ENCODE results near the gene MYPOP.
"Not testable (repeated sequence)": the region's sequence is repeated elsewhere in the genome, so short reads cannot be mapped to it uniquely, and the experiment has no call there.

MYPOP gene

DNA sequence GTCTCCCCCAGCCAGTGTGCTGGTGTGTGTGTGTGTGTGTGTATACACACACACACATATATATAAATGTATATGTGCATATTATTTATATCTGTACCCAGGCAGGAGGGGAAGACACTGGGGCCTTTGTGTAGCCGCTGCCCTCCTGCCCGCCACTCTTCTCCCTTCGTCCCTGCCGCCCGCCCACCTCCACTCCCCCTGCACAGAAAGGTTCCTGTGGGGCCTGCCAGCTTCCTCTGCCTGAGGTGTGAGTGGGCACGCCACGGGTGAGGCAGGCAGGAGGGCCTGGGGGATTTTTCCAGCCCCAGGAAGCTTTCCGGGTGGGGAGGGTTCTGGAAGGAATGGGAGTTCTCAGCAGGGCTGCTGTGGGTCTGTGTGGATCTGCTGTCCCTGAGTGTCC lies 23.4 kb downstream of the MYPOP start:
- Histone ChIP-seq H3K36me3 (ENCODE audit: control insufficient read depth, insufficient read depth, low read length) (peaks cover under 1% of the 10 kb centered on the region), H3K9me3 (ENCODE audit: control insufficient read depth, low read length) (no peaks in the 10 kb centered on the region), H3K4me3 (ENCODE audit: low read length) (no peak overlapping the region), H3K27me3 (ENCODE audit: control insufficient read depth, insufficient read depth, low read length) (no peaks in the 10 kb centered on the region), H3K9ac (ENCODE audit: low read length) (peak overlapping the region; percentile 74), H3K4me1 (ENCODE audit: control insufficient read depth, insufficient read depth, low read length) (peaks cover 87% of the 10 kb centered on the region)

DNA sequence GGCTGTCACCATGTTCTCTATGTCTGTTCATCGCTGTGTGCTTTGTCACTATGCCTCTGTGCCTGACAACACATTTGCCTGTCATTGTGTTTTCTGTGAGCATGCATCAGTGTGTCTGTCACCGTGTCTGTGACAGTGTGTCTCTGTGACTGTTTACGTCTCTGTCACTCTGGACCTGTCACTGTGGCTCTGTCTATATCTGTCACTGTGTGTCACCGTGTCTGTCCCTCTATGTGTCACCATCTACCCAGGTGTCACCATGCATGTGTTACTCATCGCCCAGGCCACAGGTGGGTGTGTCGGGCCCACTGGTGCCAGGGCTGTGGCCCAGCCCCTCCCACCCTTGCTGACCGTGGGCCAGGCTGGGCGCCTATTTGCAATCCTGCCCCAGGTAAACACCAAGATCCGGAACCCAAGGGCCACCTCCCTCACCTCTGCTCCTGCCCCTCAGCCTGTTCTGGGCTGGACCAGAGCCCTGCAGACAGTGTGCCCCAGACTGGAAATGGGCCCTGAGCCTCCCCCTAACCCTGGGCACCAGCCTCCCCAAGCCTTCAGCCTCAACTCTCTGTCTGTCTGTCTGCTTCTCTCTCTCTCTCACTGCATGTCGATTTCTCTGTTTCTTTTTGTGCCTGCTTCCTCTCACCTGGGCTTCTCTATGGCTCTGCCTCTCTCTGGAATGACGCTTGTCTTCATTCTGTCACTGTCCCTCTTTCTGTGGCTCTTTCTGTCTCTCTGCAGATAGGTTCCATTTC lies 24.2 kb downstream of the MYPOP start:
- peaks cover 90% of the 10 kb centered on the region for H3K4me1 ChIP-seq (ENCODE audit: control insufficient read depth, insufficient read depth, low read length)
- H3K27me3 ChIP-seq (ENCODE audit: control insufficient read depth, insufficient read depth, low read length) = no peaks in the 10 kb centered on the region
- H3K9me3 ChIP-seq (ENCODE audit: control insufficient read depth, low read length) = no peaks in the 10 kb centered on the region
- peak overlapping the region; percentile 74 for H3K9ac ChIP-seq (ENCODE audit: low read length)
- H3K4me3 ChIP-seq (ENCODE audit: low read length) = peak overlapping the region; percentile 22
- peaks cover 9% of the 10 kb centered on the region for H3K36me3 ChIP-seq (ENCODE audit: control insufficient read depth, insufficient read depth, low read length)

DNA sequence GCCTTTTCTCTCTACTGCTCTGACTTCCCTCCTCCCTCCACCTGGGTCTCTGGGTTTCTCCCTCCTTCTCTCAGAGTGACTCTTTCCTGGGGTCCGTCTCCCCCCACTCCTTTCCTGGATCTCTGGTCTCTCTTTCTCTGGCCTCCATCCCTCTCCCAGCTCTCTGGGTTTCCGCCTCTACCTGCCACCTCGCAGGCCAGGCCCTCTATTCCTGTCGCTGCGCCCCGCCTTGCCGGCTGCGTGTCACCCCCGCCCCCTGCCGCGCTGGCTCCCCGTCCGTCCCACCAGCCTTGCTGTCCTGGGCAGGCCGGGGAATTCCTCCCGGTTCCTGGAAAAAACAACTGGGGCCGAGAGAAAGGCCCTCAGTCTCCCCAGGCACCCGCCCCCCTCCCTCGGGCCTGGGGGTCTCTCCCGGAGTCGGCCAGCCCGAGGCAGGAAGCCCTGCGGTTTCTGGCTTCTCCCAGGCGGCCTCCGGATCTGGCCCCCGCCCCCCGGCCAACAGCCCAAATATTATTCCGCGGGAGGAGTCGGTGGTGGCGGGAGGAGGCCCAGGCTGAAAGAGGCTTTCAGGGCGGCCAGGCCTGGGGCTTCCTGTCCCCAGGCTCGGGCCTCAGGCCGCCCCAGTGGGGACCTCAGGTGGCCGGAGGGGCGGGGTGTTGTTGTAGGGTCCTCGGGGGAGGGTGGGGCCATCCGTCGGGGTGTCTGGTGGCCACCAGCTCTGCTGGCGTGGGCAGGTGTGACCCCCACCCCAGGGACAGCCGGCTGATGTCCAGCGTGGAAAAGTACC lies 25.8 kb downstream of the MYPOP start:
- H3K9ac ChIP-seq (ENCODE audit: low read length) = peak overlapping the region; percentile 66

DNA sequence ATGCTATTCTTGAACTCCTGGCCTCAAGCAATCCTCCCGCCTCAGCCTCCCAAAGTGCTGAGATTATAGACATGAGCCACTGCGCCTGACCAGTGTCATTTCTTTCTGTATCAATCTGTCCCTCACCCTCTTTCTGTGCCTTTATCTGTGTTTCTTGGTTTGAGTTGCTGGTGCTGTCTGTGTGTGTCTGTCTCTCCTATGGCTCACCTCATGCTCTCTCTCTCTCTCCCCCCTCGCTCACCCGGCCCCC lies 26.3 kb downstream of the MYPOP start:
- Histone ChIP-seq H3K4me1 (ENCODE audit: control insufficient read depth, insufficient read depth, low read length) (peaks cover 92% of the 10 kb centered on the region), H3K9ac (ENCODE audit: low read length) (peak overlapping the region; percentile 66)

More for the DNA sequence above, 25.8 kb downstream of the MYPOP start:
- Histone ChIP-seq H3K4me3 (ENCODE audit: low read length) (no peak overlapping the region), H3K27me3 (ENCODE audit: control insufficient read depth, insufficient read depth, low read length) (no peaks in the 10 kb centered on the region), H3K4me1 (ENCODE audit: control insufficient read depth, insufficient read depth, low read length) (peaks cover 95% of the 10 kb centered on the region), H3K36me3 (ENCODE audit: control insufficient read depth, insufficient read depth, low read length) (peaks cover 14% of the 10 kb centered on the region), H3K9me3 (ENCODE audit: control insufficient read depth, low read length) (no peaks in the 10 kb centered on the region)

DNA sequence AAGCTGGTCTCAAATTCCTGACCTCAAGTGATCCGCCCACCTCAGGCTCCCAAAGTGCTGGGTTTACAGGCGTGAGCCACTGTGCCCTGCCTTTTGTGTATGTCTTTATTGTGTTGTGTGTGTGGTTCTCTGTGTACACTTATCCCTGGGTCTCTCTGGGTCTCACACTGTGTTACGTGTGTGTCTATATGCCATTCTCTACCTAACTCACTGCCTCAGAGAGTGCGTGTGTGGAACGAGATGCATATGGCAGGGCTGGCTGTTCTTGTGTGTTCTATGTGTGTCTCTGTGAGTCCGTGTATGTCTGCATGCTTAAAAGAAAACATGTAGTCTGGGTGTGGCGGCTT lies 27.8 kb downstream of the MYPOP start:
- peaks cover 14% of the 10 kb centered on the region for H3K36me3 ChIP-seq (ENCODE audit: control insufficient read depth, insufficient read depth, low read length)
- no peaks in the 10 kb centered on the region for H3K27me3 ChIP-seq (ENCODE audit: control insufficient read depth, insufficient read depth, low read length)
- H3K4me3 ChIP-seq (ENCODE audit: low read length) = no peak overlapping the region
- no peaks in the 10 kb centered on the region for H3K9me3 ChIP-seq (ENCODE audit: control insufficient read depth, low read length)
- no peak overlapping the region for H3K9ac ChIP-seq (ENCODE audit: low read length)
- H3K4me1 ChIP-seq (ENCODE audit: control insufficient read depth, insufficient read depth, low read length) = peaks cover 88% of the 10 kb centered on the region

More for the DNA sequence above, 26.3 kb downstream of the MYPOP start:
- Histone ChIP-seq H3K27me3 (ENCODE audit: control insufficient read depth, insufficient read depth, low read length) (no peaks in the 10 kb centered on the region), H3K36me3 (ENCODE audit: control insufficient read depth, insufficient read depth, low read length) (peaks cover 14% of the 10 kb centered on the region), H3K9me3 (ENCODE audit: control insufficient read depth, low read length) (no peaks in the 10 kb centered on the region), H3K4me3 (ENCODE audit: low read length) (no peak overlapping the region)

DNA sequence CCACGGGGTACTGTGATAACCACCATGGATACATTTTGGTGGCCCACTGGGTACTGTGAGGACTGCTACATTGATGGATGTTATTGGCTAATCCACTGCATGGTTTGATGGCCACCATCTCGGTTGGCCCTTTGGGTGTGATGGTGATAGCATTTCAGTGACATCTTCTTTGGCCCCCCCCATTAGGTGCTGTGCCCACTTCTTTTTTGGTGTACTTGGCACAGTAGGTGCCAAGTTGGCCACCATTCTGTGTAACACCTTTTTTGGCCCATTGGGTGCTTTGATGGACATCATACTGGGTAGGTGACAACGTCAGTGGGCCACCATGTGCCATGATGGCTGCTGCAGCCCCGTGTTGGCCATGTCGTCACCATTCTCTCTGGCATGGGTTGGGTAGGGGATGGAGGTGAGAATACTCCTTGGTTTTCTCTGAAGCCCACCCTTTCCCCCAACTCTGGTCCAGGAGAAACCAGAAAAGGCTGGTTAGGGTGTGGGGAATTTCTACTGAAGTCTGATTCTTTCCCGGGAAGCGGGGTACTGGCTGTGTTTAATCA lies 29.1 kb downstream of the MYPOP start:
- Histone ChIP-seq H3K4me1 (ENCODE audit: control insufficient read depth, insufficient read depth, low read length) (peaks cover 75% of the 10 kb centered on the region), H3K27me3 (ENCODE audit: control insufficient read depth, insufficient read depth, low read length) (no peaks in the 10 kb centered on the region), H3K9ac (ENCODE audit: low read length) (no peak overlapping the region), H3K9me3 (ENCODE audit: control insufficient read depth, low read length) (no peaks in the 10 kb centered on the region), H3K4me3 (ENCODE audit: low read length) (no peak overlapping the region), H3K36me3 (ENCODE audit: control insufficient read depth, insufficient read depth, low read length) (peaks cover 14% of the 10 kb centered on the region)

DNA sequence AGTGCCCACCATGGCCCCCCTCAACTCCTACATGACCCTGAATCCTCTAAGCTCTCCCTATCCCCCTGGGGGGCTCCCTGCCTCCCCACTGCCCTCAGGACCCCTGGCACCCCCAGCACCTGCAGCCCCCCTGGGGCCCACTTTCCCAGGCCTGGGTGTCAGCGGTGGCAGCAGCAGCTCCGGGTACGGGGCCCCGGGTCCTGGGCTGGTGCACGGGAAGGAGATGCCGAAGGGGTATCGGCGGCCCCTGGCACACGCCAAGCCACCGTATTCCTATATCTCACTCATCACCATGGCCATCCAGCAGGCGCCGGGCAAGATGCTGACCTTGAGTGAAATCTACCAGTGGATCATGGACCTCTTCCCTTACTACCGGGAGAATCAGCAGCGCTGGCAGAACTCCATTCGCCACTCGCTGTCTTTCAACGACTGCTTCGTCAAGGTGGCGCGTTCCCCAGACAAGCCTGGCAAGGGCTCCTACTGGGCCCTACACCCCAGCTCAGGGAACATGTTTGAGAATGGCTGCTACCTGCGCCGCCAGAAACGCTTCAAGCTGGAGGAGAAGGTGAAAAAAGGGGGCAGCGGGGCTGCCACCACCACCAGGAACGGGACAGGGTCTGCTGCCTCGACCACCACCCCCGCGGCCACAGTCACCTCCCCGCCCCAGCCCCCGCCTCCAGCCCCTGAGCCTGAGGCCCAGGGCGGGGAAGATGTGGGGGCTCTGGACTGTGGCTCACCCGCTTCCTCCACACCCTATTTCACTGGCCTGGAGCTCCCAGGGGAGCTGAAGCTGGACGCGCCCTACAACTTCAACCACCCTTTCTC lies 30.1 kb downstream of the MYPOP start:
- Histone ChIP-seq H3K4me3 (ENCODE audit: low read length) (no peak overlapping the region), H3K4me1 (ENCODE audit: control insufficient read depth, insufficient read depth, low read length) (peaks cover 69% of the 10 kb centered on the region), H3K9me3 (ENCODE audit: control insufficient read depth, low read length) (no peaks in the 10 kb centered on the region), H3K27me3 (ENCODE audit: control insufficient read depth, insufficient read depth, low read length) (no peaks in the 10 kb centered on the region), H3K9ac (ENCODE audit: low read length) (no peak overlapping the region), H3K36me3 (ENCODE audit: control insufficient read depth, insufficient read depth, low read length) (peaks cover 14% of the 10 kb centered on the region)

DNA sequence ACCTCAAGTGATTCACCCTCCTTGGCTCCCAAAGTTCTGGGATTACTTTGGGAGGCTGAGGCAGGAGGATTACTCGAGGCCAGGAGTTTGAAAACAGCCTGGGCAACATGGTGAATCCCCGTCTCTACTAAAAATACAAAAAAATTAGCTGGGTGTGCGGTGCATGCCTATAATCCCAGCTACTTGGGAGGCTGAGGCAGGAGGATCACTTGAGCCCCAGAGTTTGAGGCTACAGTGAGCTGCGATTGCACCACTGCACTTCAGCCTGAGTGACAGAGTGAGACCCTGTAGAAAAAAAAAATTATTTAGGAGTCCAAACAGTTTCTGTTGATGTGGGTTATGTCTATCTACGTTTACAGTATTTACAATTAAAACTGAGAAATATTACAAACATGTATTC lies 31.6 kb downstream of the MYPOP start:
- peaks cover 14% of the 10 kb centered on the region for H3K36me3 ChIP-seq (ENCODE audit: control insufficient read depth, insufficient read depth, low read length)
- H3K4me3 ChIP-seq (ENCODE audit: low read length) = no peak overlapping the region
- H3K27me3 ChIP-seq (ENCODE audit: control insufficient read depth, insufficient read depth, low read length) = no peaks in the 10 kb centered on the region
- no peak overlapping the region for H3K9ac ChIP-seq (ENCODE audit: low read length)
- H3K9me3 ChIP-seq (ENCODE audit: control insufficient read depth, low read length) = no peaks in the 10 kb centered on the region
- H3K4me1 ChIP-seq (ENCODE audit: control insufficient read depth, insufficient read depth, low read length) = peaks cover 54% of the 10 kb centered on the region

DNA sequence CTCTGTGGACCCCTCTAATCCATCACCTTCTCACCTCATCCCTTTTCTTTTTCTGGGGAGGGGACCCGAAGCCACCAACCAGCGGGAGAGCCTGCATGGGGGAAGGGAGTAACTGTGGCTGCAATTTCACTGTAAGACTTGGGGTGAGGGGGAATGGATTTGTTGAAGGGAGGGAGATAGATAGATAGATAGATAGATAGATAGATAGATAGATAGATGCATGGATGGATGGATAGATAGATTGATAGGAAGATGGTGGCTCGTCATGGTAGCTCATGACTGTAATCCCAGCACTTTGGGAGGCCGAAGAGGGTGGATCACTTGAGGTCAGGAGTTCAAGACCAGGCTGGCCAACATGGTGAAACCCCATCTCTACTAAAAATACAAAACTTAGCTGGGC lies 35.2 kb downstream of the MYPOP start:
- H3K4me1 ChIP-seq (ENCODE audit: control insufficient read depth, insufficient read depth, low read length) = peaks cover 28% of the 10 kb centered on the region
- H3K4me3 ChIP-seq (ENCODE audit: low read length) = peak overlapping the region; percentile 75

DNA sequence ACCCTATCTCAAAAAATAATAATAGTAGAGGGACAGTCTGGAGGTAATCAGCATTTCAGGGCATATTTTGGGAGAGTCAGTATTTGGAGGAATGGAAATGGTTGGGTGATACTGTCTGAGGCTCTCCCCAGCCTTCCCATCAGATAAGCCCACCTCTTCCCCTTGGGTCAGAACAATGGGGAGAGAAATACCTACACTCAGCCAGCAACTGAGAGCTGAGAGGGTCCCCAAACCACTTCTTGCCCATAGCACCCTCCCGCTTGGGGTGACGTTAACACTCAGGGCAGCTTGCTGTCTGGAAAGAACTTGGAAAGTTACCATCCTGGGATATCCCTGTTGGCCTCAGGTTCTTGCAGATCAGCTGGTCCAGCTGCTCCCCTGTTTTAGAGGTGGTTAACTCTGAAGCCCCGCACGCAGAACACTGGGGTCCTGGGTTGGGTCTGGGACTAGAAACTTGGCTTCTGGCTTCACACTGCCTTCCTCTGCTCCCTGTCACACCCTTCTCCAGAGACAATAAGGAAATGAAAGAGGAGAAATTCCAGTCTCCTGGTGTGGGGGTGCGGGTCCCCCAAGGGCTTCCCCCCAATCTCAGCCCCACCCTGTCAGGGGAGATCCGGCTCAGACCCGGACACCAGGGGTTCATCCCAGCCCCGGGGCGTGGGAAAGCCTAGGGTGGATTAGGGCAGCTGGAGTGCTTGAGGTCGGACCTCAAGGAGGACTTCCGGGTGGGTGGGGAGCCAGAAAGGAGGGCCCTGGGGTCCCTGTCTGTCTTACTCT lies 35.8 kb downstream of the MYPOP start:
- H3K9ac ChIP-seq (ENCODE audit: low read length) = peak overlapping the region; percentile 88
- no peaks in the 10 kb centered on the region for H3K9me3 ChIP-seq (ENCODE audit: control insufficient read depth, low read length)
- peak overlapping the region; percentile 75 for H3K4me3 ChIP-seq (ENCODE audit: low read length)
- no peaks in the 10 kb centered on the region for H3K27me3 ChIP-seq (ENCODE audit: control insufficient read depth, insufficient read depth, low read length)
- peaks cover 27% of the 10 kb centered on the region for H3K4me1 ChIP-seq (ENCODE audit: control insufficient read depth, insufficient read depth, low read length)
- no peaks in the 10 kb centered on the region for H3K36me3 ChIP-seq (ENCODE audit: control insufficient read depth, insufficient read depth, low read length)

More for the DNA sequence above, 35.2 kb downstream of the MYPOP start:
- H3K9ac ChIP-seq (ENCODE audit: low read length) = peak overlapping the region; percentile 88
- H3K9me3 ChIP-seq (ENCODE audit: control insufficient read depth, low read length); H3K36me3 ChIP-seq (ENCODE audit: control insufficient read depth, insufficient read depth, low read length); H3K27me3 ChIP-seq (ENCODE audit: control insufficient read depth, insufficient read depth, low read length): not testable (repeated sequence)

DNA sequence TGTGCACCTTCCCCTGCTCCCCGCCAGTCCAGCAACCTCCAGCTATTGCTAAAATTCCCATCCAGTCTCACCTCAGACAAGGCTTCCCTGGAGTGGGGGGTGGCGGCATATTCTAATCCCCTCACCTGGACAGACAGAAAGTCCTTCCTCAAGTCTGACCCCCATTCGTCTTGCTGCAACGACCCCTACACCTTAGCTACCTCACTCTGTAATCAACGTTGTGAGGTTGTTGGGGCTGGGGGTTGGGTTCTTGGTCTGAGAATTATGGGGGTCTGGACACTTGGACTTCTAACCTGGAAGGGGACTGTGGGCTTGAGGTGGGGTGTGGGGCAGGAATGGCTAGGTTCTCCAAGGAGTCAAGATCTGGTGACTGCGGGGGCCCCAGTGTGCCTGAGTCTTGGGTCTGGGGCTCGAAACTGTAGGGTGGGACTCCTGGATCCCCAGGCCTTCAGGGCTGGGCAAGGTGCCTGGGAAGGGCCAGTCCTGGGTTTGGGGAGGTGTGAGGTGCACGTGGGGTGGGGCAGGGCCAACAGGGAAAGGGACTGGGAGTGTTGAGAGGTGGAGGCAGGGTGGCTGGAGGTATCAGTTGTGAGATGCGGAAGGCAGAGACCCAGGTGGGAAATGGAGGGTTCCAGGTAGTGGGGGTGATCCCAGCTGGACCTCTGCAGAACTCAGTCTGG lies 37.0 kb downstream of the MYPOP start:
- Histone ChIP-seq H3K4me3 (ENCODE audit: low read length) (peak overlapping the region; percentile 75), H3K9ac (ENCODE audit: low read length) (peak overlapping the region; percentile 88), H3K27me3 (ENCODE audit: control insufficient read depth, insufficient read depth, low read length) (no peaks in the 10 kb centered on the region), H3K36me3 (ENCODE audit: control insufficient read depth, insufficient read depth, low read length) (no peaks in the 10 kb centered on the region), H3K4me1 (ENCODE audit: control insufficient read depth, insufficient read depth, low read length) (peaks cover 20% of the 10 kb centered on the region), H3K9me3 (ENCODE audit: control insufficient read depth, low read length) (no peaks in the 10 kb centered on the region)
